GM19035 (cell line): ENCODE data around the gene PSAT1.

ENCODE experiments used
- ATAC-seq: cut with Tn5 transposase; IDR thresholded peaks from one replicate; pipeline ENCODE4 v1.9.1; 2021; ENCODE audit not compliant: unreplicated experiment

The PSAT1 gene

DNA sequence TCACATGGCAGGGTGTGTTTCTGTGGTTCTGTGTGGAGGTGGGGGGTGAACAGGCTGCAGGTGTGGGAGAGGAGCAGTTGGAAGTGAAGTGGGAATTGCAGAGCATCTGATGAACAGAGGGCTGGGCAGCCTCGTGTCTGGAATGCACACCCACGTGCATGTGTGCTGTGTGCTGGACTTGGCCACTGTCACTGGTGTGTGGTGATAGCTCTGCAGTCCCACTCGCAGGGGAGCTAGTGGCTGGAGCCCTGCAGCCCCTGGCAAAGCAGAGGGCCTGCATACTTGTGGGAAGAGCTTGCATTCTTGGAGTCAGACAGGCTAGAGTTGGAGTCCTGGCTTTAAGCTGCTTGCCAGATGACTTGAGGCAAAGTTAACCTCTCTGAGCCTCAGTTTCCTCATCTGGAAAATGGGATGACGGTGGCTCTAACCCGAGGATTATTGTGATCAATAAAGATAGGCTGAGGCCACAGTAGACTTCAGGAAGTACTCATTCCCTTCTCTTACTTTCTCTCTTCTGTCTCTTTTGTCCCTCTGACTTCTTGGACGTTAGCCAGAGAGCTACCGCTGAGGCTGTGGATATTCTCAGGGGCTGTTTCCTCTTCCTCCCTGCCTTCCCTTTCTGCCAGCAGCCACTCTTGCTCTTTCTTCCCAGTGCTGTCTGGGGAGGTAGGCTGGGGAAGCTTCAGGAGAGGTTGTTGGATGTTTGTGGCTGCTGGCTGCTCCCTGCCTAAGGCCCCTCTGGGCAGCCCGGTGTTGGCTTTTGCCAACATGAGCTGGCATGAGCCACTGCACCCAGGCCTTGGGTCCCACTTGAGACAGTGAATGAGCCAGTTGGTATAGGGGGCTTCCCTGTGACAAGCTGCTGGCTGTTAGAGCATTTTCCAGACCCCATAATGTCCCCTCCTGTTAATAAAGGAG, 18.3 kb downstream of the PSAT1 start:
- no peak for ATAC-seq

DNA sequence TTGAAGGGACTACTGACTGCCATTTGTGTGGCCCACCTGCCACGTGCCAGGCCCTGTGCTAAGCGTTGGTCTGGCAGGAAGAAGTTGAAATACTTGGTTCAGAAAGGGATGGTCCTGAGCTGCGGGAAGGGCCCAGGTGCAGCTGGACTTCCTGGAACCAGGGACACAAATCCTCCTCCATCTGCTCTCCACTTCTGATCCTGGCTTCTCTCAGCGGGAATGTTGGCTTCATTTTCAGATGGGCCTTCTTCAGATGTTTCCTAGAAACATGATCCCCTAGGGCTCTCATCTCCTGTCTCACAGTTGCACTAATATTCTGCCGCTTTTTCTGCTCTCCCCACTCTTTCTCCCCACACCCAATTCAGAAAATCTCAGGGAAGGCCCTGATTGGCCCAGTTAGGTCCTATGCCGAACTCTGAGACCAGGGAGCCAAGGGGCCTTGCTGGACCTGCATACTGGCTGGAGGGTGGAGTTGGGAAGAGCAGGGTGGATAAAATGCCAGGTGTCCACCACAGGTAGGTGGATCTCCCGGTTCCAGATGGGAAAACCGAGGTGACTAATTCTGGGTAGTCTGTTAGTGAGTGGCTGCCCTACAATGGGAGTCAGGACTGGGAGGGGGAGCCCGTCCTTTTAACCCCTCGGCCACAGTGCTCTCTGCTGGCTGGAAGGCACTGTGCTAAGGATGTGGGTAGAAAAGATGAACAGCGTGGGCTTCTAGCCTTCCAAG, 19.4 kb downstream of the PSAT1 start:
- no peak for ATAC-seq

DNA sequence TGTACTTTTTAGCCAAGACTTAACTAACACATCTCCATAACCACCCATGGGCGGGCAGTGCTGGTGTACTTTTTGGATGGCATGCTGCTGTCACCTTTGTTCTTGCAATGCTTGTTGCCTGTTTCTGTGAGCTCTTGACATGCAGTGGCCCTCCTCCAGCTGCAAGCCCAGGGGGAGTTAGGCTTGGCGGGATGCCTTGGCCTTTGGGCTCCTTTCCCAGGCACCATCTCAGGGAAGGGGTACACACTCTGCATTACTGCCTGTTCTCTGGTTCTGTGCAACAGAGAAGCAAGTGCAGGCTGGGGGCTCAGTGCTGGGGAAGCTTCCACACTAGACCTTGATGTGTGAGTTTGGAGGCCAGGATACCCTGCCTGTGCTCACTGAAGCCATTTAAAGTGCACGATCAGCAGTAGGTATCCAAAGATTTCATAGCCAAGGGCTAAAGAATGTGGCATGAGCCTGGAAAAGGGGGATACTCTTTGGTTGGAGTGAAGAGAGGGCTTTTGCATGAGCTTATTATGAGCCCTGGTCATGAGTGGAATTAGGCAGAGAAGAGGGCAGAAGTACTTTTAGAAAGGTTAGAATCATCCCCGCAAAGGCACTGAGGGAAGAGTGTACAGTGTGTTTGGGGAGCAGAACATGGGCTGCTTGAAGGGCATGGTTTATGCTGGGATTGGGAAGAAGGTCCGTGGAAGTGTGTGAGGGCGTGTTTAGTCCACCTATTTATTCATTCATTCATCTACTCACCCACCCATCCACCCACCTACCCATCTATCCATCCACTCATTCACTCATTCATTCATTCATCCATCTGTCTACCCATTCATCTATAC, 22.5 kb downstream of the PSAT1 start:
- ATAC-seq = no peak

DNA sequence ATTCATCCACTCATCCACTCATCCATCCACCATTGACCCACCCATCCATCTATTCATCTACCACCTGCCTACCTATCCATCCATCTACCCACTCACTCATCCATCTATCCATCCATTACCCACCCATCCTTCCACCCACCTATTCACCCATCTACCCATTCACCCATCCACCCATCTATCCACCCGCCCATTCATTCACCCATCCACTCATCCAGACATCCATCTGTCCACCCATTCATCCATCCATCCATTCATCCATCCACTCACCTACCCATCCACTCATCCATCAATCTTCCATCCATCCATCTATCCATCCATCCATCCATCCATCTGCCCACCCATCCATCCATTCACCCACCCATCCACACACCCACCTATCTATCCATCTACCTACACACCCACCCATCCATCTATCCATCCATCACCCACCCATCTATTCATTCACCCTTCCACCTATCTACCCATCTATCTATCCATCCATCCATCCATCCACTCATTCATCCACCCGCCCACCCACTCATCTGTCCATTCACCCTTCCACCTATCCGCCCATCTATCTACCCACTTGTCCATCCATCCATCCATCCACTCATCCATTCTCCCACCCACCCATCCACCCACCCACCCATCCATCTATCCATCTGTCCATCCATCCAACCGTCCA, 23.2 kb downstream of the PSAT1 start:
- no peak for ATAC-seq

DNA sequence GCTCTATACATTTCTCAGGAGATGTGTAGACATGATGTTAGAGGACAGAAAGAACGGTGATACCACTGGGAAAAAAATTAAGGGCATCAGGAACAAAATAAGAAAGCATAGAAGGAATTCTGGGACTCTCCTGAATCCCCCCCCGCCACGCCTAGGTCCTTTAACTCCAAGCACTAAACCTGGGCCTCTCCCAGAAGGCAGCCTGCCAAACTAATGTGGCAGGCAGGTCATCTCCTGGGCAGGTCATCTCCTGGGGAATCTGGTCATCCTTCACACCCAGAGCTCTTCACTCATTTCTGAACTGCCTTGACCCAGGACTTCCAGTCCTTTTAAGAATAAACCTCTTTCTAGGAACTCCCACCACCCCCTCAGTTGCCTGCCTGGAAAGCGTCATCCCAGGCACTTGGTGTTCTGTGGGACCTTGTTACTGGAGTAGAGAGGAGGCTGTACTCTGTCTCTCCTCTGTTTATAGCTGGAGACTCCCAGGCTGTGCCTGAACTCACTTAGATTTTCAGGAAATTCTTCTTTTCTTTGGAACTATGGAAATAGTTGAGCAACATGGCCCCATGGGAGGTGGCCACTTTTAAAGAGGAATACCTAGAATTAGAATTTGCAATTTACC, 24.1 kb downstream of the PSAT1 start:
- ATAC-seq = no peak

DNA sequence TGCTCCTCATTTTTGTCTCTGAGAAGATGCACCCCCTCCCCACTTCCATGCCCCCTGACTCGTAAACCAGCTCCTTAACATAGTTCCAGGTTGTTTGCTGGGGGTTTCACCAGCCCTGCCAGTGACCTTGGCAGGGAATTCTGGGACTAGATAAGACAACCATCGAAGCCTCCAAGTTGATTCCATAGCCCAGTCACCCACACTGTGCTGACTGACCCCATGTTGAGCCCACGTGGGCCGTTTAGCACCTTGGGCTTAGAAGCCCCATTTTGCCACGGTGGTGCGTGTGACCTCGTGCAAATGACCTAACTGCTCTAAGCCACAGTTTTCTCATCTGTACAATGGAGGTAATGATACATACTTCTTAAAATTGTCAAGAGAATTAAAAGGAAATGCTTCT, 24.6 kb downstream of the PSAT1 start:
- ATAC-seq = no peak

DNA sequence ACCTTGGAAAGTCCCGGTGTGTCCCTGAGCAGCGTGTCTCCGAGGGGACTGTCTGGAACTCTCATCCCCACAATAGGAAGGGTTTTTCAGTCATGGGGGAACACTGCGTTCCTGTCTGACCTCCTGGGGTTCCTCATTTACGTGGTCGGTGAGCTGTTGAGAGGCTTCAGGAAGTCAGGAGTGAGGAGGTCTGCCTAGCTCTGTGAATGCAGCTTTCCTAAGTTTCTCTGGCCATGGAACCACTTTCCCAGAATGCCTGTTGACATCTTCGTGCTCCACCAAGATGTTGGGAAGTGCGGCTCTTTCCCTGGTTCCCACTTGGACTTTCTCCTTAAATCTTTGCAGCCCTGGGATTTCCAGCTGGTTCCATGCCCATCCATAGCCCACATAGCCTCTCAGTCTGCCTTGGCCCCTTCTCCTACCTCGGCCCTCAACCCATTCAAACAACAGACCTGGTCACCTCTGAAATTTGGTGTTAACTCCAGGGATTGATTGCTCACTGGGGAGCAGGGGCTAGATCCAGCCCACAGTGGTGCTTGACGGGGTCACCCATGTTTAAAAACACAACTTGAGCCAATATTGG, 27.2 kb downstream of the PSAT1 start:
- ATAC-seq = no peak

DNA sequence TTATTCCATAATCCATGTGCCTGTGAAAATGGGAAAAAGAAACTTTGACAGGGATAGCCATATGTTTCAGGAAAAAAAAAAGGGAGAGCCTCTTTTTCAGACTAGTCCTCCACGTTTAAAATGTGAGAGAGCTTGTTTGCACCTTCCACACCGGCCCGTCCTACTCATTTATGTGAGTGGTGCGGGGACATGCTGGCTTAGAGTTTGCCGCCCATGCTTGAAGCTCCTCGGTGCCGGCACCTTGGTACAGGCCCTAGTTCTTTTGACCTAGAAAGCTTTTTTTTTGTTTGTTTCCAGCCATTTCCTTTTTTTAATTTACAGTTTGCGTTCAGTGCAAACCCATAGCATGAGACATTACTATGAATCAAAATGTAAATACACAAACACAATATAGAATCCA, 27.8 kb downstream of the PSAT1 start:
- ATAC-seq = no peak

DNA sequence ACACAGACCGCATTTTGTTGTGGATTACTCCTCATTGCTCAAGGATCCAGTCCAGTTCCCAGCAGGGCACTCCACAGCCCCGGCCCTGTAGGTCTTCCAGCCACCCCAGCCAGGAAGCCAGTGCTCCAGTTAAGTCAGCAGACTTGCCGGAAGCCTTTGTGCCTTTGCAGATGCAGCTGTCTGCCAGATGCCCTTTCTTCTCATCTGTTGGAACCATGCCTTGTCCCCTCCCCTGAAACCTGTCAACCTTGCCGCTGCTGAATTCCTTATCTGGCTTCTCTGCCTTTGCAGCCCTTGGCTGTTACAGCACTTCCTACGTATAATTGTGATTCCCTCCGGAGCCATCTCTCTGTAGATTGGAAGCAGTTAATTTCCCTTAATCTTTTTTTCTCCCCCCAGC, 28.4 kb downstream of the PSAT1 start:
- no peak for ATAC-seq

DNA sequence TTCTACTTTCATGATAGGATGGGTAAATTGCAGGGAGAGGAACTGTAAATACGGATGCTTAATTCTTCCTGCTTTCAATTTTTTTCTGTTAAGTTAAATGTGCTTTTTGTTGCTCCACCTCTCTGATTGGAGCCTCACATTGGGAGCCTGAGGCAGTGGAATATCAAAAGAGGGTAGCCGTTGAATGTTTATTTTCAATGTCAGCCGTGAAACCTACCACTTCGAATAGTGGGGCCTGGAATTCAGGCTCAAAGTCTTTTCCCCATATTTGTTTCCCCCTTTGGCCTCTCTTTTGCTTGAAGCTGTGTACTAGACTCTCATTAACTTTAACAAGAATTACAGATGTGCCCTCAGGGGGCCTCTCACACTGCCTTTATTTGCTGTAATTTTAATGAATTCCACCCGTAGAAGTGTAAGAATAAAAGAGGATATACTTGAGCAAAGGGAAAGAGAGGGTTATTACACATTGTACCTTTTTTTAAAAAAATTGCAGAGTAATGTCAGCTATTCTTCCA, 29.0 kb downstream of the PSAT1 start:
- no peak for ATAC-seq

DNA sequence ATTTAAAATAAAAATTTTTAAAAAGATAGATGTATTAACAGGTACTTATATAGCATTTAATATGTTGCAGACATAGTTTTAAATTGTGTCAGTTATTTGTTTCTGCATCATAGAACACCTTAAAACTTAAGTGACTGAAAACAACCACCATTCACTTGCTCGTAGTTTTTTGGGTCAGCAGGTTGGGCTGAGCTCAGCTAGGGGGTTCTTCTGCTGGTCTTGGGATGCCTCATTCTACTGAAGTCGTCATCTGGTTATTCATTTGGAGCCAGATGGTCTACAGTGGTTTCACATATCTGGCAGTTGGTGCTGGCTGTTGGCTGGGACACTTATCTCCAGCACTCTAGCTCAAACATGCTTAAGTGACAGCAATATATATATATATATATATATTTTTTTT, 29.6 kb downstream of the PSAT1 start:
- no peak for ATAC-seq

DNA sequence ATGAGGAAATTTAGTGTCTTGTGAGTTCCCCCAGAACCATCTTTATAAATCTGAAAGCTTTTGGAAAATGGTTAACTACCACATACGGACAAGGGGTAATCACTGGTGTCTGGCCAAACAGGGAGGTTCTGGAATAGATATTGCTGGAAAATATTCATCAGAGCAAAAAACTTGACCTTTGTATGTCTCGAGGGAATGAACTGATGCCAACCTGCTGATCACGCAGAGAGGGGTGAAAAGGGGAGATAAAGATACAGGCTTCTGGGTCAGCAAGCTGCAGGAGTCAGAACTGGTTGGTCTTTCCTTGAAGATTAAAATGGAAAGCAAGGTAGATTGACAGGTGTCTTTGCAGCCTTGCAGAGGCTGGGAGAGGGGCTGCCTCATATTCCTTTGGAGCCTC, 35.5 kb downstream of the PSAT1 start:
- ATAC-seq = no peak

DNA sequence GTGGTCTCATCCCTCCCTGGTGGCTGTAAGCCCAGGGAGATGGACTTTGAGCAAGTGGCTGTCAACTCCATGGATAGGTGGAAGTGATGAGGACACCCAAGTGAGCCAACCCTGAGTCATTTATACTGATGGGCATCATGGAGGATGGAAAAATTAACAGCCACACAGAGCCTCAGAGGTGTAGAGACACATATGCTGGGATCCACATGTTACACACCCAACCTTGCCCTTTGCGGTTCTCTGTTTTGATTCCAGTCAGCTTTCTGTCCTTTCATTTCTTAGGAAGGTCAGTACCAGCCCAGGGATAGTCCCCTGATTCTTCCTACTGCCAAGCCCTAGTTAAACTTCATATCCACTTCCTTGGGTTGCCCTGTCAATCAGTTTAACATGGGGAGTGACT, 51.9 kb downstream of the PSAT1 start:
- no peak for ATAC-seq

DNA sequence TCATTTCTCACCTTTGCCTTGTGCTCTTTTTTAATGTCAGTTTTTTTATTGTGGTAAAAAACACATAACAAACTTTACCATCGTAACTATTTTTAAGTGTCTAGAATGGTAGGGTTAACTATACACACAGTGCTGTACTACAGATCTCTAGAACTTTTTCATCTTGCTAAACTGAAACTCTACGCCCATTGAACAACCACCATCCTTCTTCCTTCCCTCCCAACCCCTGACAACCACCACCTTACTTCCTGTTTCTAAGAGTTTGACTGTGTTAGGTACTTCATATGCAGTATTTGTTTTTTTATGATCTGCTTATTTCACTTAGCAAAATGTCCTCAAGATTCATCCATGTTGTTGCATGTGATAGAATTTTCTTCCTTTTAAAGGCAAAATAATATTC, 54.9 kb downstream of the PSAT1 start:
- no peak for ATAC-seq

DNA sequence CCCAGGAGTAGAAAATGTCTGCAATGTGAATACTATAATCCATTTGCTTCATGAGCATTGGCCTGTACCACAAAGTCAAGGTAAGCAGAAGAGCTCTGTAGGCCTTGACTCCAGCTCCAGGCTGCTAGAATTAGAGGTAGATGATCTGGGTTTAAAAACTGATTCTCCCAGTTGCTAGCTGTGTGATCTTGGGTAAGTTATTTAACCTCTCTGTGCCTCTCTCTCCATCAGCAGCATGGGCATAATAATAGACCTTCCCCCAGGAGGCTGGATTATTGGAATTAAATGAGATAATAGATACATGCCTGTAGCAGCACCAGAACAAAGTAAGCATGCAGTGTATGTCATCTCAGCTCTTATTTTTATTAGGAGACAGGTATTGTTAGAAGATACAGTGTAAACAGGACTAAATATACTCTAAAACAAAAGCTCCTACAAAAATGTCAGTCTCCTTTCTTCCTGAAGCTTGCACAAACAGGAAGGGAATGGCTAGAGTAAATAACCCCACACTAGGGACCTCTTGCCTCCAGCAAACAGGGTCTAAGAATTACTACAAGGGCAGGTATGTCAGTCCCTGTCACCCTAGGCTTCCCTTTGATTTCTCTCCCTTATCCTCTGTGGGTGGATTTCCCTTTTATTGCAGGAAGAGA, 57.5 kb downstream of the PSAT1 start:
- ATAC-seq = no peak

DNA sequence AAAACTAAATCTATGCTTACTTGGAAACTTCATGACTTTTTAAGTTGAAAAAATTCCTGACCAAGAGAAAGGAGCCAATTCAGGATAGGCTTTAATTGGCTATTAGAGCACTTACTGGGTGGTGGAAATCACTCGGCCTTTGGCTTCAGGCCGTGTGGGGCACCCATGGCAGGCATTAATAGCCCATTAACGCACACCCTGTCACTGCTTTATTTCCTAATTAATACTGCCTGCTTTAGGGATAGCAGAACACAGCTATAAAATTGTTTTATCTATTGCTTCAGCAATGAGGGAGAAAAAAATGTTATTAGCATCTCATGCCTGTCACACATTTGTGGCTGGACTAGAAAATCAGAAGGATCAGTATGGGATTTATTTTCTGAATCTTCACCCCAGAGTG, 58.1 kb downstream of the PSAT1 start:
- no peak for ATAC-seq

DNA sequence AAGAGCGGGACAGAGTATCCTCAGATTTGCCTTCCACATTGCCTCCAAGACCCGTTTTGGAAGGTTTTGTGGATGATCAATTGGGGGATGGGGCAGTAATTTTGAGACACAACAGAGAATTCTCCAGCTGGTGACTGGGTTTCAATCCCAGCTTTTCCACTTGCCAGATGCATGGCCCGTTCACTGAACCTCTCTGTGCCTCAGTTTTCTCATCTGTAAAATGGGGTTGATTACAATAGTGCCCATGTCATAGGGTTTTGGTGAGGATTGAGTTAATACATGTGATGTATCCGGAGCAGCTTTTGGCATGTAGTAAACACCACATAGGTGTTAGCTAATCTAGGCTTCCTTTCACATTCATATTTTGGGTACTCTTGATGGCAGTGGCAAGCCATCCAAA, 59.7 kb downstream of the PSAT1 start:
- ATAC-seq = no peak

DNA sequence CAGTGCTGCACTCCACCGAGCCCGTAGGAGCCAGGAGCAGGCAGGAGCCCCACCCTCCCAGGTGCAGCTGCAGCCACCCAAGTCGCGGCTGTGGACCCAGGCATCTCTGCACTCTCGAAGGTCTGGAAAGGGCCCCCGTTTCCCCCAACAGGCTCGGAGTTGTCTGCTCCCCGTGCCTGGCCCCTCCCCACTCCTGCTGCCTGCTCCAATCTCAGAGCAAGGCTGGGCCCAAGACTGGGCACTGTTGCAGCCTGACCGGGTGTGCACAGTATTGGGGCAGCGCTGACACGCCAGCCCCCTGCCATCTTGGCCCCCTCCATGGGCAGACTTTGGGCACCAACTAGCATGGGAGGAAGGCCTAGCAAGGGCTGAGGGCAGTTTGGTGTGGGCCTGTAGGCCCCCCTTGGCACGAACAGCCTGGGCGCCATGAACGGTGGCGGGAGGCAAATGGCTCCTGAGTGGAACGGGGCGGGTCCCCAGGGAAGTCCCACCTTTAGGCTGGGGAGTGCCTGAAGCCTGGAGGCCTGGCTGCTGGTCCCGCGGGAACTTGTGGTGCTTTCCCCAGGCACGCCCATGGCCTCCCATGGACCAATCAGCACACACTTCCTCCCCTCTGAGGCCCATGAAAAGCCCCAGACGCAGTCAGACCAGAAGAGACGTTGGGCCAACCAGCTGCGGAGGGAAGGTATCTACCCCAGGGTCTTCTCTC, 60.4 kb downstream of the PSAT1 start:
- ATAC-seq = peak; percentile 74
